Measurements from ENCODE around the gene PLEKHH1. TPM values are rescaled to one million over a fixed set of nuclear protein-coding genes. Genes with fewer than 3 reads are reported as not detected.

Gene PLEKHH1
- total and polyA plus RNA-seq, 2 experiments from 2014 or later, result 14.7 to 33.9 TPM

- H3K27me3 Mint-ChIP-seq (ENCODE audit: insufficient read depth, low read depth, poor library complexity), result no peaks in the 10 kb centered on the region
- H3K79me2 ChIP-seq (replicated peaks; ENCODE audit: insufficient read depth), result no peaks in the 10 kb centered on the region
- H3F3A ChIP-seq (replicated peaks; ENCODE audit: low read depth), result no peaks in the 10 kb centered on the region
- no peak overlapping the region for H3K4me3 ChIP-seq
- H3K4me3 Mint-ChIP-seq, result no peak overlapping the region
- no peaks in the 10 kb centered on the region for H3K9me3 Mint-ChIP-seq
- TF ChIP-seq ETS1 (IDR thresholded peaks at IDR 0.05) (no peak), NANOG (IDR thresholded peaks at IDR 0.05; ENCODE audit: borderline replicate concordance) (no peak), REST (IDR thresholded peaks at IDR 0.05; ENCODE audit: unreplicated experiment) (no peak), CTCF (conservative IDR thresholded peaks at IDR 0.05; ENCODE audit: low read depth in 2 of 2) (no peak), EZH2phosphoT487 (IDR thresholded peaks at IDR 0.05; ENCODE audit: unreplicated experiment) (no peak), POLR2AphosphoS5 (IDR thresholded peaks at IDR 0.05; ENCODE audit: low read depth) (no peak), ZNF331 (CRISPR knock-in tag; IDR thresholded peaks at IDR 0.05; ENCODE audit: low read depth) (no peak), CREB1 (CRISPR knock-in tag; IDR thresholded peaks at IDR 0.05; ENCODE audit: low read depth) (no peak), JUNB (IDR thresholded peaks at IDR 0.05; ENCODE audit: unreplicated experiment) (no peak), EZH2 (IDR thresholded peaks at IDR 0.05; ENCODE audit: low read depth, unreplicated experiment) (no peak)
- DNase-seq (ENCODE audit: low spot score) (no peak), ATAC-seq (no peak)
- no peak overlapping the region for H3K27ac ChIP-seq (ENCODE audit: low read depth)
- no peaks in the 10 kb centered on the region for H3K27me3 ChIP-seq (ENCODE audit: insufficient read depth)
- H4K20me1 ChIP-seq (replicated peaks; ENCODE audit: insufficient read depth), result no peaks in the 10 kb centered on the region
- no peaks in the 10 kb centered on the region for H3K9me2 ChIP-seq (ENCODE audit: insufficient read depth)
- no peaks in the 10 kb centered on the region for H3K4me1 ChIP-seq (ENCODE audit: insufficient read depth)
- peaks cover 4% of the 10 kb centered on the region for H3K4me1 Mint-ChIP-seq
- no peaks in the 10 kb centered on the region for H3K36me3 ChIP-seq (ENCODE audit: insufficient read depth)
- no peak overlapping the region for H2AFZ ChIP-seq
- H3K27ac Mint-ChIP-seq, result no peak overlapping the region
- H3K4me2 ChIP-seq, result no peak overlapping the region
- no peaks in the 10 kb centered on the region for H3K36me3 Mint-ChIP-seq (ENCODE audit: low read depth)
Observed at GRCh38 chr14:67524634-67524963, 8.5 kb upstream of the PLEKHH1 start.

- Histone ChIP-seq H3K4me1 (ENCODE audit: insufficient read depth) (no peaks in the 10 kb centered on the region), H3K4me3 (no peak overlapping the region), H3K79me2 (replicated peaks; ENCODE audit: insufficient read depth) (no peaks in the 10 kb centered on the region), H3K4me2 (no peak overlapping the region), H4K20me1 (replicated peaks; ENCODE audit: insufficient read depth) (no peaks in the 10 kb centered on the region), H3K27ac (ENCODE audit: low read depth) (no peak overlapping the region), H3F3A (replicated peaks; ENCODE audit: low read depth) (no peaks in the 10 kb centered on the region), H3K9me2 (ENCODE audit: insufficient read depth) (no peaks in the 10 kb centered on the region), H3K36me3 (ENCODE audit: insufficient read depth) (no peaks in the 10 kb centered on the region), H3K27me3 (ENCODE audit: insufficient read depth) (no peaks in the 10 kb centered on the region), H2AFZ (no peak overlapping the region)
- H3K4me1 Mint-ChIP-seq, result peaks cover 4% of the 10 kb centered on the region
- no peaks in the 10 kb centered on the region for H3K9me3 Mint-ChIP-seq
- H3K27me3 Mint-ChIP-seq (ENCODE audit: insufficient read depth, low read depth, poor library complexity), result peaks cover 1% of the 10 kb centered on the region
- no peak overlapping the region for H3K4me3 Mint-ChIP-seq
- no peak overlapping the region for H3K27ac Mint-ChIP-seq
- DNase-seq (ENCODE audit: low spot score), result no peak
- H3K36me3 Mint-ChIP-seq (ENCODE audit: low read depth), result no peaks in the 10 kb centered on the region
- no peak for ATAC-seq
- TF ChIP-seq CREB1 (CRISPR knock-in tag; IDR thresholded peaks at IDR 0.05; ENCODE audit: low read depth) (no peak), ETS1 (IDR thresholded peaks at IDR 0.05) (no peak), POLR2AphosphoS5 (IDR thresholded peaks at IDR 0.05; ENCODE audit: low read depth) (no peak), CTCF (conservative IDR thresholded peaks at IDR 0.05; ENCODE audit: low read depth in 2 of 2) (no peak)
Observed at GRCh38 chr14:67525389-67525788, 7.7 kb upstream of the PLEKHH1 start.

All from GM23338 (cell line).